Hippocampal formation (tissue), 2 donors: Measurements from ENCODE around the gene SRP68.
"Not testable (repeated sequence)": the region's sequence is repeated elsewhere in the genome, so short reads cannot be mapped to it uniquely, and the experiment has no call there.

Experiments used
- DNase-seq, 2 donors: peaks; one replicate each; lab custom pipeline; 2025; lab: John Stamatoyannopoulos, UW

The SRP68 gene

DNA sequence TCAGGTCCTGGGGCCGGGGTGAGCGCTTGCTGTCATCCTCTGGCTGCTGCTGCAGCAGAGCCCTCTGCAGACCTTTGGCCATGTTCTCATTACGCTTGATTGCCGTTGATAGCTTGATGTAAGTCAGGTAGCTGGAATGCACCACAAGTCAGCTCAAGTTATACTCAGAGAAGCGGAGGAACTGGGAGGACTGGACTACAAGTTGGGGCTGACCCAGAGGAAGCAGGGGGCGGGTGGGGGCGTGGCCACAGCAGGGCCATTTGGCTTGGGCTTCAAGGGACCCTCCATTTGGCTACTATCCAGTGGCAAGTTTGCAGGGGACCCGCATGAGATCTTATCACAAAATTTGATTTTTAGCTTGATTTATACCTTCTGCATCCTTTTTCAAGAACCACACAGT is 26.3 kb downstream of the SRP68 start:
- DNase-seq = no peak

DNA sequence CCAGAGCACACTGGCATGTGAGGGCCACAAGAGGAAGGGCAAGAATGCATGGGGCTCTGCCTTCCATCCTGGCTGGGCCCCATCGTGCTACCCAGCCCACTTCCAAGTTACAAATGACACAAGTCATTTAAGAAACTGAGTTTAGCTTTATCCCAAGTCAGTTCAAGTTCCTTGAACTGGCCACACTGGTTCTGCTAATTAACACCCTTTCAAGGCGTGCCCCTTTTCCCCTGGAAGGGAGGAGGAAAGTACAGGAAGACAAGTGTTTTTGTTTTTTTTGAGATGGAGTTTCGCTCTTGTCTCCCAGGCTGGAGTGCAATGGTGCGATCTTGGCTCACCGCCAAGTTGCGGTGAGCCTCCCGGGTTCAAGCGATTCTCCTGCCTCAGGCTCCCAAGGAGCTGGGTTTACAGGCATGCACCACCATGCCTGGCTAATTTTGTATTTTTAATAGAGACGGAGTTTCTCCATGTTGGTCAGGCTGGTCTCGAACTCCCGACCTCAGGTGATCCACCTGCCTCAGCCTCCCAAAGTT is 27.8 kb downstream of the SRP68 start:
- not testable (repeated sequence) for DNase-seq

GRCh38 chr17:76042868-76043267 is 29.4 kb downstream of the SRP68 start:
- DNase-seq = not testable (repeated sequence)

GRCh38 chr17:76040376-76040775 is 31.9 kb downstream of the SRP68 start:
- DNase-seq = no peak

DNA sequence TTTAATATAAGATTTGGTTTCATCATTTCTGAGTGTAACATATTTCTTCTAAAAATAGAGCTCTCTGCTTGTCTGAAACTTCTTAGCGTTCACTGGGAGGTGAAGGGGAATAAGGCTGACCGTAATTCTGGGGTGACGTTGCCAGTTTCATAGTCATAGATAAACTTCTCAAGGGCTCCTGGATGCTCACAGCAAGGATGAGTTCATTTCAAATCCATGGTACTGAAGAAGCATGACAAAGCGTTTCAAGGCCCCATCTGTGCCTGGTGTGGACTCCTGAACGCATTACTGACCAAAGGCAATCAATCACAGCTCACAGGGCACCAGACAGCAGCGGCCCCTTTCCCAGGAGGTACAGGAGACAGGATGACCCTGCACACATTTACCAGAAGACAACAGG is 33.2 kb downstream of the SRP68 start:
- DNase-seq = no peak

DNA sequence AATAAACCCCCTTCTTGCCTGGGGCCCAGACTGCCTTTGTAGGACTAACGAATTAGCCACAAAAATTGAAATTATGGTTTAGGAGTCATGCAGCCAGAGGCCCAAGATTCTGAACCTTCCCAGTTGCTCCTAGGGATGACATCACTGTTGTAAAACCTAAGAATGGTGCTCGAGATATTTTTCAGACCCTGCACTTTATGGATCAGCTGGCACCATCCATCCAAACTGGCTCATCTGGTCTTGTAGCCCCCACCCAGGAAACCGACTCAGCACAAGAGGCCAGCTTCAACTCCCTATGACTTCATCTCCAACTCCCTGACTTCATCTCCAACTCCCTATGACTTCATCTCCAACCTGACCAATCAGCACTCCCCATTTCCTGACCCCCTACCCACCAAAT is 34.3 kb downstream of the SRP68 start:
- no peak for DNase-seq

DNA sequence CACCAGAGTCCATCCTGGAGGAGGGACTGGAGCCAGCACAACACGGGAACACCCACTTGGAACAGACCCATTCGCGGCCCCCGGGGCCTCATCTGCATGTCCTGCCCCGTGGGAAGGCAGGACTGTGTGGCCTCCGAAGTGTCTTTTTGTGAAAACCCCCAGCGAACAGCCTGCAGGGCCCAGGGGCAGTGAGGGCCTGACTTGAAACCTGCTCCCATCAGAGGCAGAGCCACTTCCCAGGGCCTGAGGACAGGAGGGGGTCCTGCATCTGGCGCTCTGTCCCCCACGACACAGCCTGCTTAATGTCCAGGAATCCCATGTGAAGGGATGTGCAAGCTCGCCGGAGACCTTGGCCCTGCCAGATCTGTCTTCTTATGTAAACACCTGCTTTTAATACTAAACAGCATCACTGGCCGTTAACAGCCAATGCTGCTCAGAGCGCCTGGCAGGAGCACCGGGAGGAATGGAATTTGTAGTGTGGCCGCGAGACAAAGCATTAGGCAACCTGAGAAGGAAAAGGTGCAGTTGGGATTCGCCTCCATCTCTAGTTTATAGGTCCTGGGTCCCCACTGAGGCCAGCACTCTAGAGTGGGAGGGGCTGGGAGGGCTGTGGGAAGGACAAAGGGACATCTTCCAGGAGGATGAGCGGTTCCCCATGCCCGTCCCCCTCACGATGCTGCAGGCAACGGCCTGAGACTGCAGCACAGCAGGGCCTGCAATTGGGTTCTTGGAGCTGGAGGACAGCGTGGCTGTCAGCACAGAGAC is 35.6 kb downstream of the SRP68 start:
- no peak for DNase-seq

- DNase-seq = no peak
Observed at GRCh38 chr17:76034428-76035350, 37.6 kb downstream of the SRP68 start.

DNA sequence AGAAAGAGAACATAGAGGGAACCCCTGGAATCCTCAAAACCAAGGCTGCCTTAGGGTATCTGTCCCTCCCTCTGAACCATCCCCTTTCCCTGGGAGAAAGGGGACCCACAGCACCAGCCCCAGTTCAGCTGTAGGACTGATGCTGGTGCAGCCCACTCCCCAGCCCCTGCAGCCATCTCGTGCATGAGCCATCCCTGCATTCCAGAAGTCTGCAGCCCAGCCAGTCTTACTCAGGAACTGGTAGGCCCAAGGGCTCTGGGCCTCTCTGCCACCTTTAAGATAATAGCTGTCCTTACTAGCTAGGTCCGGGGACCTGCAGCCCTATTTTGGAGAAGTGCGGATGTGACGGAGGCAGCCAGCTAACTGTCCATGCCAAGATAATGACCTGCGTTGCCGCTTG is 39.2 kb downstream of the SRP68 start:
- no peak for DNase-seq

GRCh38 chr17:76032780-76033108 is 39.6 kb downstream of the SRP68 start:
- DNase-seq = no peak

GRCh38 chr17:76032073-76032779 is 40.1 kb downstream of the SRP68 start:
- no peak for DNase-seq

DNA sequence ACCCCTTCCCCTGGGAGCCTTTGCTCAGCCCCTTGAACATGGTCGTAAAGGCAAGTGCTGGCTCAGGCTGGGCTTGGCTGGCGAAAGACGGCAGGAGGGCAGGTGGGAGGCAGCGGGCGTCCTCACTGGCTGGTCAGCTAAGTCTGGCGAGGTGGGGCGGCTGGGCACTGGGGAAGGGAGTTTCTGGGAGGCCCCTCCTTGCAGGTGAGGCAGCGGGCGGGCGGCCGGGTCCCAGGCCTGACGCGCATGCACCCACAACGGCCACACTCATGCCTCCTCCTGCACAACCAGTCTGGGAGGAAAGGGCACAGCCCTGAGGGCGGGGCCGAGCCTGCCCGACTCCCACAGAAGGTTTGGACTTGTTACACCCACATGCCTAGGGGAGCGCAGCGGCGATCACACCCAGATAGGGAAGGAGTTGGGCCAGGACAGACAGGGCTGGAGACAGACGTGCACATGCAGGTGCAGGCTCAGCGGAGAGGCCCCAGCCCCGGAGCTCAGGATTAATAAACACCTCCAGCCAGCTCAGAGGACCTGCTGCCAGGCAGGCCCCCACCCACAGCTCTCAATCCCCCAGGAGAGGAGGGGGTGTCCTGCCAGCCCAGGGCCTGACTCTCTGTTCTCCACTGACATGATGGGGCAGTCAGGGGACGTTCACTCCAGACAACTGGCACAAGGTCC is 45.0 kb downstream of the SRP68 start, which contains the start of gene EVPL:
Gene EVPL (minus strand): TSS at position 148 of the 681 bp plus-strand sequence. CDS start 108 bp downstream, at position 40.
- no peak for DNase-seq

DNA sequence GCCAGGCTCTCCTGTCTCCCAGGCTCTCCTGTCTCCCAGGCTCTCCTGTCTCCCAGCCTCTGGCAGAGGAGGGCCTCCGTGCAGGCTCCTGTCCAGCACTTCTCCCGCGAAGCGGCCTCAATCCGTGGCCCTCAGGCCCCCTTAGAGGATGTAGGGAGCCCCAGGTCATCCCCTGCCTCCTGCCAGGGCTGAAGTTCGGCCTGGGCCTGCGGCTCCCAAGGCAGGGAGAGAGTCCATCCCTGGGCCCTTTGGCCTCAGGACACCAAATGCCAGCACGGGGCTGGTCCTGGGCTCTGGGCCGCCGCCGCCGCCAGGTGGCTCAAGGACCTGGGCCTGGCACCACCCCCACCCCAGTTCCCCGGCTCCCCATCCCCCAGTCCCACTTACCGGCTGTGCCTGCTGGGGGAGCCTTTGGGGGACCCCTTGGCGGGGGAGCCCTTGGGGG is 45.6 kb downstream of the SRP68 start:
- DNase-seq = no peak

GRCh38 chr17:76025294-76025693 is 47.0 kb downstream of the SRP68 start:
- no peak for DNase-seq

- DNase-seq = no peak
Observed at GRCh38 chr17:76024353-76024752, 48.0 kb downstream of the SRP68 start.

GRCh38 chr17:76023900-76024237 is 48.4 kb downstream of the SRP68 start:
- no peak for DNase-seq

DNA sequence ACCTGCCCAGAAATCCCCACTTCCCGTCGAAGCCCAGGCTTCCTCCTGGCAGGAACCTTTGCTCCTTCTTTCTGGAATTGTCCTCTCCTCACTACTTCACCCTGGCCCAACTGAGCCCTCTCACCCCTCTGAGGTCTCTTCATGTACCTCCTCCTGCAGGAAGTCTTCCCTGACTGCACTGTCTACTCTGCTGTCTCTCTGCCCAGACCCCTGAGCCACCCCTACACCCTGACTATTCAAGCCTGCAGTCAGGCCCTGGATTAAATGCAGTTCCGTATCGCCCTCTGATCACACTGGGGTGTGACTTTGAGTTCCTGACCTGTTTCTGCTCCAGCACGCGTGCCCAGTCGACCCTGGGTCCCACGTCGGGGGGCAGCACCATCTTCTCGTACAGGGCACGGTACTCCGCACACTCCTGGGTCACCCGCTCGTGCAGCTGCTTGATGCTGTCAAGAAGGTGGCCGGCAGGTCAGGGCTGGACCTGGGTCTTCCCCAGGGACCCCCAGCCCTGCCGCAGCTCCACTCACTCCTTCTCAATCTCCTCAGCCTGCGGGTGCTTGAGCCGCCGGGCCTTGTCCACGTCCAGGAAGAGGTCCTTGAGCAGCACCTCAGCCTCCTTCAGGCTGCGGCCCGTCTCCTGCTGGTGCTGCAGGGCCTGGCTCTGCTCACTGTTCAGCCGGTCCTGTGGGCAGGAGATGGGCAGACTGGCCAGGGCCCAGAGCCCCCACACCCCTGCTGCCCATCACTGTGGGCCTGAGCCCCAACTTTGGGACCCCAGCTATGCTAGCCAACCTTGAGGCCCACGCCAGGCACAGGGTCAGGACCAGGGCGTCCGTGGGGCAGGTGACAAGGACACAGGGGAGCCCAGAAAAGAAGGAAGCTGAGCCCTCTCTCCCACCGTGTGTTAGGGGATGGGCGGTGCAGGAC is 49.1 kb downstream of the SRP68 start:
- DNase-seq = no peak

DNA sequence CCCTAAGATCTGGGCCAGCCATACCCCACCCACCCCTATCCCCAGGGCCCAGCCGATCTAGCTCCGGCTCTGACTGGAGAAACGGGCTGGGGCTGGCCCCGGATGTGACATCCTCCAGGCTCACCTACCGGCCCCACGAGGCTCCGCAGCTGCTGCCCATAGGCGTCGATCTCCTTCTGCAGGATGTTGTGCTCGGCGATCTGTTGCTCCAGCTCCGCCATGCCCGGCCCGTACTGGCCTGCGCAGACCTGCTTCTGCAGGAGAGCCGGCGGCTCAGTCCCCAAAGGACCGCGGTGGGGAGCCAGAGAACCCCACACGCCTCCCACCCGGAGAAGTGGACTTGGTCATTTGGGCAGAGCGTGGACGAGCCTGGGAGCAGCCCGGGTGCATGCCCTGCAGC is 50.0 kb downstream of the SRP68 start:
- DNase-seq = no peak

DNA sequence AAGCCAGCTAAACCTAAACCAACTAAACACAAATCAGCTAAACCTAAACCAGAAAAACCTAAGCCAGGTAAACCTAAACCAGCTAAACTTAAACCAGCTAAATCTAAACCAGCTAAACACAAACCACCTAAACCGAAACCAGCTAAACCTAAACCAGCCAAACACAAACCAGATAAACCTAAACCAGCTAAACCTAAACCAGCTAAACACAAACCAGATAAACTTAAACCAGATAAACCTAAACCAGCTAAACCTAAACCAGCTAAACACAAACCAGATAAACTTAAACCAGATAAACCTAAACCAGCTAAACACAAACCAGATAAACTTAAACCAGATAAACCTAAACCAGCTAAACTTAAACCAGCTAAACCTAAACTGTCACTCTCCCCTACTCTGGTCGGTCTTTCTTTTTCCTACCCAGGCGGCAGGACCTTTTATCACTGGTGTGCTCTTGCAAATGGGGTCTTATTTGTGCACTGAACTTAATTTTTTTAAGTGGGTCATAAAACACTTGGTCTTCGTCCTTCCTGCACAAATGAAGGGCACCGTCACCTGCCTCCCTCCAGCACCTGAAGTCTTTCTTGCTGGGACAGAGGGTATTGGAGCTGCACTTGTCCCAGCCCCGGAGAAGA is 52.4 kb downstream of the SRP68 start:
- no peak for DNase-seq

- DNase-seq = no peak
Observed at GRCh38 chr17:76018801-76019200, 53.5 kb downstream of the SRP68 start.
